ENCODE data around the gene SUB1.

GRCh38 chr5:32559921-32560320 lies 25.4 kb upstream of the SUB1 start:
- TF ChIP-seq CTCF (IDR thresholded peaks at IDR 0.05; ENCODE audit: poor library complexity, severe bottlenecking) (no peak), REST (IDR thresholded peaks at IDR 0.05; ENCODE audit: borderline replicate concordance) (no peak), EP300 (conservative IDR thresholded peaks at IDR 0.05; ENCODE audit: poor library complexity, severe bottlenecking) (no peak)
